ENCODE measurements around the gene FAM20A.

Gene FAM20A

DNA sequence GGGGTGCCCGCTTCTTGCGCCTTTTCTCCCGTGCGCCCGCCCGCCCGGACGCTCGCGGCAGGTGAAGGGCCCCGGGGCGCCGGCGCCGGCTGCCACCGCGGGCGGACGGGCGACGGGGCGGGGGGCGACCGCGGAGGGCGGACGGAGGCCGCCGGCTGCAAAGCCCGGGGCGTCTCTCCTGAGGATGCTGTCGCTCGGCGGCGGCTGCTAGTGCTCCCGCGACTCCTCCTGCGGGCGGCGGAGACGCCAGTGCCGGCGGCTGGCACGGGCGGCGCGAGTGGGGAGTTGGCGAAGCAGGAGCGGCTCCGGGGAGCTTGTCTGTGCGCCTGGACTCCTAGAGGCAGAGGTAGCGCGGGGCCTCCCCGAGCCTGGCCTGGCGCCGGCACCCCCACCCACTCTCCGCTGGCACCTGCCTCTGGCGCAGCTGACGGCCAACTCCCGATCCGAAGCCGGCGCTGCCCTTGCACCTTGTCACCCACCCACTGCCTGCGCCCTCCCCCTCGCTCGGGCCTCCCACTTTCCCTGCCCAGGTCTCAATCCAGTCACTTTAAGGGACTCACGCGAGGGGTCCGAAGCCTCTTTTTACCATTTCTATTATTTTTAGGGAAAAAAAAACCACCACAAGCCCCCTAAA lies at the start of gene FAM20A:
Gene FAM20A (minus strand): TSS at position 437 of the 634 bp plus-strand sequence. CDS start 701 bp downstream, outside the sequence.
- H3K36me3 ChIP-seq = no peaks in the 10 kb centered on the region
- DNase-seq = peak; percentile 35
- peaks cover 3% of the 10 kb centered on the region for H3K9me3 ChIP-seq (ENCODE audit: severe bottlenecking)
- no peak for TF ChIP-seq CTCF (IDR thresholded peaks at IDR 0.05; ENCODE audit: low read depth, low read length)
- H3K27ac ChIP-seq = no peak within 1 kb of the TSS
- peak within 1 kb of the TSS; percentile 56 for H3K4me3 ChIP-seq (ENCODE audit: low read depth, low read length)
- peaks cover 24% of the 10 kb centered on the region for H3K27me3 ChIP-seq (ENCODE audit: insufficient read depth, low read depth, severe bottlenecking)

GRCh38 chr17:68649324-68649723 lies 48.2 kb upstream of the FAM20A start:
- Histone ChIP-seq H3K36me3 (no peaks in the 10 kb centered on the region), H3K9me3 (ENCODE audit: severe bottlenecking) (no peaks in the 10 kb centered on the region), H3K4me3 (ENCODE audit: low read depth, low read length) (no peak overlapping the region), H3K27me3 (ENCODE audit: insufficient read depth, low read depth, severe bottlenecking) (no peaks in the 10 kb centered on the region), H3K27ac (no peak overlapping the region)
- DNase-seq = no peak
- no peak for TF ChIP-seq CTCF (IDR thresholded peaks at IDR 0.05; ENCODE audit: low read depth, low read length)

DNA sequence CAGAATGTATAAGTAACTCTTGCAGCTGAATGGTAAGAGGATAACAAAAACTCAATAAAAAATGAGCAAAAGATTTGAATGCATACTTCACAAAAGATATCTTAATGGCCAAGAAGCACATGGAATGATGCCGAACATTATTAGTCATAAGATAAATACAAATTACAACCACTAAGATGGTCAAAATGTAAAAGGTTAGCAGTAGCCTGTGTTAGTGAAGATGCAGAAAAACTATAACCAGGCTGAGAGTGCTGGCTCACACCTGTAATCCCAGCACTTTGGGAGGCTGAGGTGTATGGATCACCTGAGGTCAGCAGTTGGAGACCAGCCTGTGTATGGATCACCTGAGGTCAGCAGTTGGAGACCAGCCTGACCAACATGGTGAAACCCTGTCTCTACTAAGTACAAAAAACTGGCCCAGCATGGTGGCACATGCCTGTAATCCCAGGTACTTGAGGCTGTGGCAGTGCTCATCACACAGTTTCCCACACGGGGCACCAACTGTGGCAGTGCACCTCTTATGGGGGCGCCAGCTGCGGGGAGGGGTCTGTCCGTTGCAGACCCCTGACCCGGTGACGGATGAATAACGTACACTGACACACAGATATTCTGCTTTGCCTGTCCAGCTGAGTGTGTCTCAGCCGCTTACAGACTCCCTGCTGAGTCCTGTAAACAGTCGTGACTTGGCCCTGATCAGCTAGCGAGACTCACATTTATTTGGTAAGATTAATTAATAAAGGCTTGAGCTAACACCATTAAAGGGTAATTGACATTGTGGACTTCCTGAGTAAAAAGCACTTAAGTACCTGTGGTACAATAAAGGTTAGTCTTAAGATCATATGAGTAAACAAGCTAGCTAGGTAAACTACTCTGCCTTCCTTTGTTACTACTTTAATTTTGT lies 45.7 kb upstream of the FAM20A start:
- no peaks in the 10 kb centered on the region for H3K36me3 ChIP-seq
- H3K4me3 ChIP-seq (ENCODE audit: low read depth, low read length) = no peak overlapping the region
- H3K27ac ChIP-seq = no peak overlapping the region
- H3K9me3 ChIP-seq (ENCODE audit: severe bottlenecking) = no peaks in the 10 kb centered on the region
- DNase-seq = no peak
- H3K27me3 ChIP-seq (ENCODE audit: insufficient read depth, low read depth, severe bottlenecking) = no peaks in the 10 kb centered on the region
- no peak for TF ChIP-seq CTCF (IDR thresholded peaks at IDR 0.05; ENCODE audit: low read depth, low read length)

- peaks cover 3% of the 10 kb centered on the region for H3K9me3 ChIP-seq (ENCODE audit: severe bottlenecking)
- H3K27ac ChIP-seq = no peak overlapping the region
- no peaks in the 10 kb centered on the region for H3K27me3 ChIP-seq (ENCODE audit: insufficient read depth, low read depth, severe bottlenecking)
- DNase-seq = no peak
- no peaks in the 10 kb centered on the region for H3K36me3 ChIP-seq
- H3K4me3 ChIP-seq (ENCODE audit: low read depth, low read length) = no peak overlapping the region
- no peak for TF ChIP-seq CTCF (IDR thresholded peaks at IDR 0.05; ENCODE audit: low read depth, low read length)
Observed at GRCh38 chr17:68642118-68642412, 40.9 kb upstream of the FAM20A start.

- peaks cover 3% of the 10 kb centered on the region for H3K9me3 ChIP-seq (ENCODE audit: severe bottlenecking)
- H3K27ac ChIP-seq = no peak overlapping the region
- no peaks in the 10 kb centered on the region for H3K27me3 ChIP-seq (ENCODE audit: insufficient read depth, low read depth, severe bottlenecking)
- no peak overlapping the region for H3K4me3 ChIP-seq (ENCODE audit: low read depth, low read length)
- TF ChIP-seq CTCF (IDR thresholded peaks at IDR 0.05; ENCODE audit: low read depth, low read length) = no peak
- no peak for DNase-seq
- no peaks in the 10 kb centered on the region for H3K36me3 ChIP-seq
Observed at GRCh38 chr17:68641276-68642117, 40.3 kb upstream of the FAM20A start.

Data from WERI-Rb-1 (cell line).